Right atrium auricular region (tissue), 2 donors: Measurements from ENCODE around the gene ANKFY1. TPM values are rescaled to one million over a fixed set of nuclear protein-coding genes. Genes with fewer than 3 reads are reported as not detected.

ENCODE experiments used
- DNase-seq: peaks from one replicate; pipeline ENCODE4 v3.0.0-alpha.2; 2019; ENCODE audit warnings: low spot score
- H3K27ac ChIP-seq, 2 donors: fragments of 200-600 bp; sonication (generic); 1 replicate in 1 of 2; 2 replicates in 1 of 2; pipeline ENCODE4 v1.5.1; 2016 to 2019
- H3K27me3 ChIP-seq, 2 donors: fragments of 200-600 bp; sonication (generic); one replicate each; pipeline versions ENCODE4 v1.5.1 to v1.6.0; 2017 to 2019
- H3K36me3 ChIP-seq: fragments of 200-600 bp; sonication (generic); one replicate; pipeline ENCODE4 v1.5.1; 2016
- H3K4me1 ChIP-seq, 2 donors: fragments of 200-600 bp; sonication (generic); one replicate each; pipeline versions ENCODE4 v1.5.1 to v1.6.0; 2017 to 2019
- H3K4me3 ChIP-seq, 2 donors: fragments of 200-600 bp; sonication (generic); 1 replicate in 1 of 2; 2 replicates in 1 of 2; pipeline ENCODE4 v1.5.1; 2017 to 2019; ENCODE audit warnings: mild to moderate bottlenecking in 1 of 2, moderate library complexity in 1 of 2
- H3K9me3 ChIP-seq, 2 donors: fragments of 200-600 bp; sonication (generic); one replicate each; pipeline ENCODE4 v1.5.1; 2019
- total RNA-seq, 2 donors: library from RNA; depleted of rRNA; stranded (reverse); fragments of >200 nt; gene quantifications; one replicate each; pipeline ENCODE4 v1.1.0, GENCODE V29; 2016
- TF ChIP-seq, protein P1 (sequence below), 2 donors: fragments of 200-600 bp; sonication (generic); IDR thresholded peaks; one replicate each; pipeline ENCODE4 v1.5.1; 2019; ENCODE audit warnings: antibody characterized with exemption in 2 of 2

Gene ANKFY1
- total RNA-seq, 2 donors from 2014 or later, result 13.9 to 16.7 TPM

GRCh38 chr17:4304417-4305027 lies 40.7 kb upstream of the ANKFY1 start:
- TF ChIP-seq, protein P1, sequence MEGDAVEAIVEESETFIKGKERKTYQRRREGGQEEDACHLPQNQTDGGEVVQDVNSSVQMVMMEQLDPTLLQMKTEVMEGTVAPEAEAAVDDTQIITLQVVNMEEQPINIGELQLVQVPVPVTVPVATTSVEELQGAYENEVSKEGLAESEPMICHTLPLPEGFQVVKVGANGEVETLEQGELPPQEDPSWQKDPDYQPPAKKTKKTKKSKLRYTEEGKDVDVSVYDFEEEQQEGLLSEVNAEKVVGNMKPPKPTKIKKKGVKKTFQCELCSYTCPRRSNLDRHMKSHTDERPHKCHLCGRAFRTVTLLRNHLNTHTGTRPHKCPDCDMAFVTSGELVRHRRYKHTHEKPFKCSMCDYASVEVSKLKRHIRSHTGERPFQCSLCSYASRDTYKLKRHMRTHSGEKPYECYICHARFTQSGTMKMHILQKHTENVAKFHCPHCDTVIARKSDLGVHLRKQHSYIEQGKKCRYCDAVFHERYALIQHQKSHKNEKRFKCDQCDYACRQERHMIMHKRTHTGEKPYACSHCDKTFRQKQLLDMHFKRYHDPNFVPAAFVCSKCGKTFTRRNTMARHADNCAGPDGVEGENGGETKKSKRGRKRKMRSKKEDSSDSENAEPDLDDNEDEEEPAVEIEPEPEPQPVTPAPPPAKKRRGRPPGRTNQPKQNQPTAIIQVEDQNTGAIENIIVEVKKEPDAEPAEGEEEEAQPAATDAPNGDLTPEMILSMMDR (IDR thresholded peaks at IDR 0.05), result peak; percentile 50 to 74
- H3K9me3 ChIP-seq, result no peaks in the 10 kb centered on the region
- H3K4me1 ChIP-seq, result peaks cover 0 to 18% of the 10 kb centered on the region in 2 donors
- no peak overlapping the region for H3K27ac ChIP-seq
- no peak overlapping the region for H3K4me3 ChIP-seq
- no peak for DNase-seq
- H3K27me3 ChIP-seq, result no peaks in the 10 kb centered on the region
- peaks cover 20% of the 10 kb centered on the region for H3K36me3 ChIP-seq

- H3K4me1 ChIP-seq, result peaks cover 0 to 6% of the 10 kb centered on the region in 2 donors
Observed at GRCh38 chr17:4301066-4301465, 37.3 kb upstream of the ANKFY1 start.

GRCh38 chr17:4297351-4297750 lies 33.6 kb upstream of the ANKFY1 start:
- Histone ChIP-seq H3K4me3 (no peak overlapping the region), H3K9me3 (no peaks in the 10 kb centered on the region), H3K27ac (no peak overlapping the region), H3K27me3 (no peaks in the 10 kb centered on the region), H3K36me3 (peaks cover 12% of the 10 kb centered on the region), H3K4me1 (no peaks in the 10 kb centered on the region)
- no peak for DNase-seq
- TF ChIP-seq, protein P1 (IDR thresholded peaks at IDR 0.05), result no peak

More at GRCh38 chr17:4301066-4301465, 37.3 kb upstream of the ANKFY1 start:
- no peak for DNase-seq
- Histone ChIP-seq H3K27ac (no peak overlapping the region), H3K27me3 (no peaks in the 10 kb centered on the region), H3K9me3 (no peaks in the 10 kb centered on the region), H3K4me3 (no peak overlapping the region), H3K36me3 (peaks cover 10% of the 10 kb centered on the region)
- TF ChIP-seq, protein P1 (IDR thresholded peaks at IDR 0.05), result no peak

GRCh38 chr17:4295686-4296085 lies 31.9 kb upstream of the ANKFY1 start:
- H3K9me3 ChIP-seq, result no peaks in the 10 kb centered on the region
- no peaks in the 10 kb centered on the region for H3K27me3 ChIP-seq
- no peaks in the 10 kb centered on the region for H3K4me1 ChIP-seq
- no peak for DNase-seq
- H3K27ac ChIP-seq, result no peak overlapping the region
- H3K4me3 ChIP-seq, result no peak overlapping the region
- H3K36me3 ChIP-seq, result peaks cover 15% of the 10 kb centered on the region
- TF ChIP-seq, protein P1 (IDR thresholded peaks at IDR 0.05), result no peak

DNA sequence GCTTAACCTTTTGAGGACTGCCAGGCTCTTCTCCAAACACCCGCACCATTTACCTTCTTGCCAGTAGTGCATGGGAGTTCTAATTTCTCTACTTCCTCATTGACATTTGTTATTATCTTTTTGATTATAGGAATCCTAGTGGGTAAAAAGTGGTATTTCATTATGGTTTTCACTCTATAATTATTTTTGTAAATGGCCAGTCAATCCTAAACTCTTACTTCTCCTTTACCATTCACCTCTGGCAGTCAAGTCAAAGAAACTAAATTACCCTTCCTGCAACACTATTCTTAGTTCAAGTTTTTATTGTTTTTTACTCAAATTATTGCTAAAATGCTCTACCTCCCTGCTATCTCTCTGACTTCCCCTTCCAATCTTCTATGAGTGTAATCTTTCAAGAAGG lies 29.8 kb upstream of the ANKFY1 start:
- H3K4me3 ChIP-seq, result no peak overlapping the region
- TF ChIP-seq, protein P1 (IDR thresholded peaks at IDR 0.05), result no peak
- H3K27me3 ChIP-seq, result no peaks in the 10 kb centered on the region
- no peak for DNase-seq
- no peaks in the 10 kb centered on the region for H3K9me3 ChIP-seq
- no peaks in the 10 kb centered on the region for H3K4me1 ChIP-seq
- H3K36me3 ChIP-seq, result peaks cover 17% of the 10 kb centered on the region
- H3K27ac ChIP-seq, result no peak overlapping the region

DNA sequence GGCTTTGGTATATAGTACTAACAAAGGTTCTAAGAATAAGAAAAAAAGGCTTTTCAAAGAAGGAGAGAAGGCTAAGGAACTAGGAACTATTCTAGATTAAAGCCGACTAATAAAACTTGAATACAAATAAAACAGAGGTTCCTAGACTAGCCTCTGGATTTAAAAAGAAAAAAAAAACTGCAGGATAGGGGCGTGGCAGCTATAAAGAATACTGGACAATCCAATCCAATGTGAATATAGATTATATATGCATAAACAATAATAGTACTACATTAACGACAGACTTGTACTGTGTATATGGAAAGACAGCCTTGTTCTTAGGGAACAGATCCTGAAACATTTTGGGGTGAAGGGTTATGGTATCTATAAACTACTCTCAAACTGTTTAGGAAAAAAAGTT lies 23.9 kb upstream of the ANKFY1 start:
- Histone ChIP-seq H3K4me1 (no peaks in the 10 kb centered on the region), H3K4me3 (no peak overlapping the region), H3K27me3 (no peaks in the 10 kb centered on the region), H3K36me3 (peaks cover 16% of the 10 kb centered on the region), H3K27ac (no peak overlapping the region), H3K9me3 (no peaks in the 10 kb centered on the region)
- TF ChIP-seq, protein P1 (IDR thresholded peaks at IDR 0.05), result no peak
- DNase-seq, result no peak
